IMR-90 (cell line): ENCODE data around the gene NT5DC3. TPM values are rescaled to one million over a fixed set of nuclear protein-coding genes. Genes with fewer than 3 reads are reported as not detected.

Source experiments
- ATAC-seq: fragments of 200-7000 bp; cut with Tn5 transposase; 2 replicates; pipeline ENCODE4 v1.9.1; 2020; ENCODE audit warnings: low read depth, mild to moderate bottlenecking, moderate library complexity
- BruUV-seq: library from RNA; stranded (reverse); fragments of 400-500 nt; replicated peaks from 2 replicates; lab custom pipeline; 2021; lab: Mats Ljungman, UMichigan
- CTCF ChIA-PET: fragments of 300-600 bp; formaldehyde crosslinking; extraction: SDS; loops from one replicate; lab custom pipeline; 2021; ENCODE audit warnings: antibody characterized with exemption; lab: Yijun Ruan, JAX
- POLR2A ChIA-PET: fragments of 300-600 bp; sonication (Branson Sonifier 250); formaldehyde crosslinking; loops from one replicate; lab custom pipeline; 2022; ENCODE audit warnings: antibody characterized with exemption; ENCODE audit not compliant: unreplicated experiment; lab: Charles Lee
- DNase-seq: peaks from one replicate; pipeline ENCODE4 v3.0.0; 2013
- H2AFZ ChIP-seq: replicated peaks from 2 replicates; pipeline ENCODE3; 2013; ENCODE audit warnings: low read length, mild to moderate bottlenecking; ENCODE audit not compliant: poor library complexity
- H2AK5ac ChIP-seq: 2 replicates; pipeline ENCODE4 v1.6.1; 2013; ENCODE audit warnings: low read depth, low read length, inconsistent platforms
- H2AK9ac ChIP-seq: replicated peaks from 2 replicates; pipeline ENCODE3; 2013; ENCODE audit warnings: mild to moderate bottlenecking, low read depth, low read length, moderate library complexity; ENCODE audit not compliant: poor library complexity
- H2BK120ac ChIP-seq: 2 replicates; pipeline ENCODE4 v1.6.1; 2013; ENCODE audit warnings: low read depth, low read length, inconsistent platforms
- H2BK15ac ChIP-seq: 3 replicates; pipeline ENCODE4 v1.6.1; 2013; ENCODE audit warnings: low read depth, low read length, inconsistent platforms
- H2BK20ac ChIP-seq: 2 replicates; pipeline ENCODE4 v1.6.1; 2013; ENCODE audit warnings: low read depth, mild to moderate bottlenecking, inconsistent platforms, low read length, moderate library complexity
- H2BK5ac ChIP-seq: 2 replicates; pipeline ENCODE4 v1.6.1; 2013; ENCODE audit warnings: mild to moderate bottlenecking, low read depth, low read length, inconsistent platforms; ENCODE audit not compliant: poor library complexity, severe bottlenecking
- H3K14ac ChIP-seq: replicated peaks from 2 replicates; pipeline ENCODE4 v1.6.1; 2013; ENCODE audit warnings: low read depth, low read length, inconsistent platforms
- H3K18ac ChIP-seq: 2 replicates; pipeline ENCODE4 v1.6.1; 2013; ENCODE audit warnings: low read depth, low read length, control low read depth
- H3K23ac ChIP-seq: 2 replicates; pipeline ENCODE4 v1.6.1; 2013; ENCODE audit warnings: low read depth, low read length, inconsistent platforms
- H3K27ac ChIP-seq: 2 replicates; pipeline ENCODE4 v1.5.1; 2013; ENCODE audit warnings: mild to moderate bottlenecking, control low read depth, low read length; ENCODE audit not compliant: insufficient read depth
- H3K27me3 ChIP-seq: 2 replicates; pipeline ENCODE4 v1.6.1; 2013; ENCODE audit warnings: low read length; ENCODE audit not compliant: control insufficient read depth, insufficient read depth
- H3K36me3 ChIP-seq: 2 replicates; pipeline ENCODE4 v1.6.1; 2013; ENCODE audit warnings: low read length, mixed read lengths; ENCODE audit not compliant: control insufficient read depth, insufficient read depth
- H3K4ac ChIP-seq: 2 replicates; pipeline ENCODE4 v1.6.1; 2013; ENCODE audit warnings: low read depth, low read length, inconsistent platforms
- H3K4me1 ChIP-seq: 2 replicates; pipeline ENCODE4 v1.6.1; 2013; ENCODE audit warnings: low read length, mixed read lengths; ENCODE audit not compliant: control insufficient read depth, insufficient read depth
- H3K4me2 ChIP-seq: 2 replicates; pipeline ENCODE4 v1.6.1; 2013; ENCODE audit warnings: low read depth, mild to moderate bottlenecking, control low read depth, low read length, moderate library complexity
- H3K4me3 ChIP-seq: 2 replicates; pipeline ENCODE4 v1.5.1; 2013; ENCODE audit warnings: low read depth, mild to moderate bottlenecking, control low read depth, low read length, moderate library complexity; ENCODE audit not compliant: insufficient read depth
- H3K56ac ChIP-seq: 2 replicates; pipeline ENCODE4 v1.6.1; 2013; ENCODE audit warnings: low read length, inconsistent platforms; ENCODE audit not compliant: insufficient read depth; ENCODE audit errors: extremely low read depth
- H3K79me1 ChIP-seq, 2 experiments: 2 replicates each; pipeline ENCODE4 v1.6.1; 2013; ENCODE audit warnings: low read length in 2 of 2, inconsistent platforms in 1 of 2, low read depth in 1 of 2
- H3K9ac ChIP-seq: 2 replicates; pipeline ENCODE4 v1.6.1; 2013; ENCODE audit warnings: low read depth, low read length, control low read depth
- H3K9me1 ChIP-seq: 2 replicates; pipeline ENCODE4 v1.6.1; 2013; ENCODE audit warnings: low read length, inconsistent platforms; ENCODE audit not compliant: insufficient read depth
- H3K9me3 ChIP-seq: 2 replicates; pipeline ENCODE4 v1.6.1; 2013; ENCODE audit warnings: low read length; ENCODE audit not compliant: control insufficient read depth, insufficient read depth
- H4K20me1 ChIP-seq: 2 replicates; pipeline ENCODE4 v1.6.1; 2013; ENCODE audit warnings: low read length, inconsistent platforms; ENCODE audit not compliant: insufficient read depth
- H4K5ac ChIP-seq: 2 replicates; pipeline ENCODE4 v1.6.1; 2013; ENCODE audit warnings: mild to moderate bottlenecking, low read depth, low read length, control low read depth
- H4K8ac ChIP-seq, 2 experiments: 2 replicates each; pipeline ENCODE4 v1.6.1; 2013; ENCODE audit warnings: low read depth in 2 of 2, low read length in 2 of 2, control low read depth in 1 of 2, inconsistent platforms in 1 of 2
- H4K91ac ChIP-seq: 2 replicates; pipeline ENCODE4 v1.6.1; 2013; ENCODE audit warnings: low read depth, low read length, inconsistent platforms; ENCODE audit not compliant: insufficient read depth
- FOS ChIP-seq: fragments of 150-350 bp; IDR thresholded peaks from 2 replicates; pipeline ENCODE4 v1.6.1; 2016; ENCODE audit warnings: low read depth, low read length
- MAFK ChIP-seq: IDR thresholded peaks from 2 replicates; pipeline ENCODE4 v1.6.1; 2012; ENCODE audit warnings: low read depth, low read length, improper control_type of control experiment
- MXI1 ChIP-seq: IDR thresholded peaks from 2 replicates; pipeline ENCODE4 v1.6.1; 2012; ENCODE audit warnings: low read depth, mild to moderate bottlenecking, low read length, moderate library complexity, borderline replicate concordance
- POLR2A ChIP-seq: IDR thresholded peaks from 2 replicates; pipeline ENCODE4 v1.6.1; 2012; ENCODE audit warnings: mild to moderate bottlenecking, low read depth, low read length
- RCOR1 ChIP-seq: IDR thresholded peaks from 2 replicates; pipeline ENCODE4 v1.6.1; 2012; ENCODE audit warnings: mild to moderate bottlenecking, low read length, improper control_type of control experiment; ENCODE audit not compliant: insufficient replicate concordance
- WGBS, 2 experiments: methylation state at CpG; one replicate each; pipeline versions ENCODE4 v1.1.5 to v1.1.7; 2013; ENCODE audit warnings: missing lambda C conversion rate in 2 of 2; ENCODE audit not compliant: insufficient read length in 1 of 2; ENCODE audit errors: extremely low coverage in 2 of 2; 5-methylcytosine and 5-hydroxymethylcytosine counted together
- dilution Hi-C: fragments of 300-500 bp; cut with HindIII; formaldehyde crosslinking; loops from one replicate; pipeline ENCODE4 v1.14.3; 2018; ENCODE audit warnings: low sequenced_read_pairs; ENCODE audit not compliant: unreplicated experiment
- in situ Hi-C: fragments of 300-500 bp; cut with MboI; formaldehyde crosslinking; loops from 3 replicates; pipeline ENCODE4 v1.14.3; 2019; ENCODE audit warnings: low sequenced_read_pairs, inconsistent platforms, mixed read lengths
- intact Hi-C: fragments of 100-400 bp; cut with micrococcal nuclease; formaldehyde crosslinking; loops from 2 replicates; pipeline ENCODE4 v1.10.0; 2022
- polyA plus RNA-seq, 3 experiments: library from polyadenylated mRNA; depleted of rRNA; stranded (reverse); fragments of >200 nt; gene quantifications; 2 replicates each; pipeline ENCODE4 v1.2.3, GENCODE V29; 2012; ENCODE audit warnings: low replicate concordance in 1 of 3
- total RNA-seq: library from RNA; depleted of rRNA; stranded (reverse); fragments of >200 nt; gene quantifications from 2 replicates; pipeline ENCODE4 v1.2.3, GENCODE V29; 2012

NT5DC3 gene
- total and polyA plus RNA-seq, 2 of the 4 experiments (the other 2 are of a cell fraction): 7.3 to 17.6 TPM

DNA sequence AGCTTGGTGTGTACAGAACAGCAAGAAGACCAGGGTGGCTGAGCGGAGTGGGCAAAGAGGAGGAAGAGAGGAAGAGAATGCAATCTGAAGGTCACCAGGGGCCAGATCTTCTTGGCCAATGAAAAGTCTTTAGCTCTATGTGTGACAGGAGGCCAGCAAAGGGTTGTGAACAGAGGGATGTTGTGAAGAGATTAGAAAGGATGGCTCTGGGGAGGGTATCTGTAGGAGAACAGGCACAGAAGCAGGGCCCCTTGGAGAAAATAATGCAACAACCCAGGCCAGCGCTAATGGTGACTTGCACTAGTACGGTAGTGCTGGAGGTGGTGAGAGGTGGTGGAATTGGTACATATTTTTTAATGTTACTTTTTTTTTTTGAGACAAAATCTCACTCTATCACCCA, 97.2 kb downstream of the NT5DC3 start:
- no peaks in the 10 kb centered on the region for H3K79me1 ChIP-seq

More for the DNA sequence above, 97.2 kb downstream of the NT5DC3 start:
- in situ Hi-C loops (no loop called here), dilution Hi-C loops (no loop called here), intact Hi-C loops (no loop called here)
- no peak overlapping the region for H3K18ac ChIP-seq
- H4K5ac ChIP-seq: no peak overlapping the region
- no peaks in the 10 kb centered on the region for H3K36me3 ChIP-seq
- H2AK5ac ChIP-seq: no peak overlapping the region
- H3K9ac ChIP-seq: no peak overlapping the region
- 100% methylated on average over 1 of the region's 3 CpGs; no CpG with 5 or more reads in 1 of the 2 experiments for WGBS, 2 experiments
- ATAC-seq (no peak), DNase-seq (no peak)
- no TSS peak for BruUV-seq
- CTCF ChIA-PET: no interaction called here
- no peaks in the 10 kb centered on the region for H4K20me1 ChIP-seq
- no peak overlapping the region for H3K4ac ChIP-seq
- no peak overlapping the region for H2BK5ac ChIP-seq
- H3K56ac ChIP-seq: no peak overlapping the region
- no peak overlapping the region for H4K8ac ChIP-seq
- no peak overlapping the region for H3K27ac ChIP-seq
- H4K91ac ChIP-seq: no peak overlapping the region
- no peaks in the 10 kb centered on the region for H3K4me1 ChIP-seq
- H2BK20ac ChIP-seq: no peak overlapping the region
- TF ChIP-seq MXI1 (no peak), MAFK (no peak), FOS (no peak), POLR2A (no peak), RCOR1 (no peak)
- no peak overlapping the region for H2BK120ac ChIP-seq
- no peaks in the 10 kb centered on the region; the same call in 1 of the 2 replicates for H3K27me3 ChIP-seq
- H2BK15ac ChIP-seq: no peak overlapping the region
- H2AK9ac ChIP-seq: no peak overlapping the region
- no peak overlapping the region for H3K23ac ChIP-seq
- no peak overlapping the region for H3K4me2 ChIP-seq
- no peak overlapping the region for H3K4me3 ChIP-seq
- no peak overlapping the region for H2AFZ ChIP-seq
- no peaks in the 10 kb centered on the region for H3K9me3 ChIP-seq
- H3K14ac ChIP-seq: no peak overlapping the region
- no peaks in the 10 kb centered on the region for H3K9me1 ChIP-seq
- POLR2A ChIA-PET: no interaction called here
